Measurements from ENCODE around the gene CTXND2.
"Not testable (repeated sequence)": the region's sequence is repeated elsewhere in the genome, so short reads cannot be mapped to it uniquely, and the experiment has no call there.

GRCh38 chr1:150899795-150900194 is 12.9 kb downstream of the CTXND2 start:
- TF ChIP-seq CTCF (IDR thresholded peaks at IDR 0.05; ENCODE audit: low read depth, low read length); POLR2A (IDR thresholded peaks at IDR 0.05; ENCODE audit: extremely low read depth, insufficient read length); MYC (IDR thresholded peaks at IDR 0.05; ENCODE audit: low read depth, low read length): not testable (repeated sequence)
- TF ChIP-seq, protein P1, sequence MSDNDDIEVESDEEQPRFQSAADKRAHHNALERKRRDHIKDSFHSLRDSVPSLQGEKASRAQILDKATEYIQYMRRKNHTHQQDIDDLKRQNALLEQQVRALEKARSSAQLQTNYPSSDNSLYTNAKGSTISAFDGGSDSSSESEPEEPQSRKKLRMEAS (IDR thresholded peaks at IDR 0.05; ENCODE audit: low read depth, low read length) = not testable (repeated sequence)

Data from NB4 (cell line).